Fibroblast of pulmonary artery (primary cell): ENCODE measurements around the gene CHD1L.

Source experiments
- DNase-seq: peaks from one replicate; pipeline ENCODE4 v3.0.0-alpha.2; 2010; ENCODE audit warnings: low read depth
- H3K4me3 ChIP-seq: replicated peaks from 2 replicates; pipeline ENCODE4 v1.5.1; 2011; ENCODE audit warnings: low read depth, mild to moderate bottlenecking, control low read depth, low read length, moderate library complexity
- CTCF ChIP-seq: IDR thresholded peaks from 2 replicates; pipeline ENCODE4 v1.5.1; 2011; ENCODE audit warnings: mild to moderate bottlenecking, control low read depth, low read length, inconsistent platforms; ENCODE audit errors: missing control alignments

Gene CHD1L

GRCh38 chr1:147214842-147215539, 27.5 kb upstream of the CHD1L start:
- no peak overlapping the region for H3K4me3 ChIP-seq
- no peak for TF ChIP-seq CTCF
- DNase-seq, result peak; percentile 8

- DNase-seq, result no peak
- H3K4me3 ChIP-seq, result no peak overlapping the region
- TF ChIP-seq CTCF, result no peak
Observed at GRCh38 chr1:147215540-147215916, 27.0 kb upstream of the CHD1L start.

GRCh38 chr1:147216124-147216523, 26.4 kb upstream of the CHD1L start:
- no peak for TF ChIP-seq CTCF
- H3K4me3 ChIP-seq, result no peak overlapping the region
- DNase-seq, result no peak

GRCh38 chr1:147217141-147217540, 25.3 kb upstream of the CHD1L start:
- H3K4me3 ChIP-seq, result no peak overlapping the region
- no peak for DNase-seq
- TF ChIP-seq CTCF, result no peak

- no peak overlapping the region for H3K4me3 ChIP-seq
- no peak for DNase-seq
- no peak for TF ChIP-seq CTCF
Observed at GRCh38 chr1:147218606-147219005, 23.9 kb upstream of the CHD1L start.

- no peak overlapping the region for H3K4me3 ChIP-seq
- TF ChIP-seq CTCF, result no peak
Observed at GRCh38 chr1:147223740-147224615, 18.5 kb upstream of the CHD1L start.

More at GRCh38 chr1:147223740-147224615, 18.5 kb upstream of the CHD1L start:
- no peak for DNase-seq
